ENCODE measurements around the gene GINS1.
A peak's percentile ranks its signal among the peaks of the same experiment; 100 is the strongest.
"Not testable (repeated sequence)": the region's sequence is repeated elsewhere in the genome, so short reads cannot be mapped to it uniquely, and the experiment has no call there.

The GINS1 gene

DNA sequence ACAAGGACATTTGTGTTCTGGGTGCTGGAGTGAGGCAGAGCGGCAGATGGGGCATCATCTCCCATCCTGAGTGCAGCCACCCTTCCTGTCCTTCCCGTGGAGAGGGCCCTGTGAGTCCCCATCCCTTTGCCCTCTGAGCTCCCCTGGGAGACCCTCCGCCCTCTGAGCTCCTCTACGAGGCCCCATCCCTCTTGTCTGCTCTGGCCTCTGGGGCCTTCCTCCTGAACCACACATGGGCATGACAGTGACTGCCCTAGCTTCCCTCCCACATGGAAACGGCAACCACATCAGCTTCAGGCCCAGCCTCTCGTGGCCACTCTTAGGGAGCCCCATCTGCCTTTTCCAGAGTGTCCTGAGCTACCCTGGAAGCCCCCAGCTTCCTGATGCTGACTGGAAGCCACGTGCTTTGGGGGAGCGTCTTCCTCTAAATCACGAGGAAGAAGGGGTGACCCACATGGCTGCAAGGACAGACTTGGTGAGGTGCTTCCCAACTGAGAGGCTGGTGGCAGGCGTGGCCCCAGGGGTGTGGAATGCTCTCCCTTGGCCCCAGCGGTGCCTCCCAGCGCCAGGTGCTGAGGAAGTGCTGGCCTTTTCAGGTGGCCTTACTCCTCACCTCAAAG is 52.6 kb downstream of the GINS1 start:
- H3K4me3 Mint-ChIP-seq, result no peak overlapping the region
- no peaks in the 10 kb centered on the region for H3K36me3 Mint-ChIP-seq
- DNase-seq (ENCODE audit: low spot score in 2 of 2) (no peak), ATAC-seq (no peak)
- H3K4me1 Mint-ChIP-seq, result no peaks in the 10 kb centered on the region
- no peak overlapping the region for H3K27ac Mint-ChIP-seq
- H3K9me3 Mint-ChIP-seq, result no peaks in the 10 kb centered on the region

DNA sequence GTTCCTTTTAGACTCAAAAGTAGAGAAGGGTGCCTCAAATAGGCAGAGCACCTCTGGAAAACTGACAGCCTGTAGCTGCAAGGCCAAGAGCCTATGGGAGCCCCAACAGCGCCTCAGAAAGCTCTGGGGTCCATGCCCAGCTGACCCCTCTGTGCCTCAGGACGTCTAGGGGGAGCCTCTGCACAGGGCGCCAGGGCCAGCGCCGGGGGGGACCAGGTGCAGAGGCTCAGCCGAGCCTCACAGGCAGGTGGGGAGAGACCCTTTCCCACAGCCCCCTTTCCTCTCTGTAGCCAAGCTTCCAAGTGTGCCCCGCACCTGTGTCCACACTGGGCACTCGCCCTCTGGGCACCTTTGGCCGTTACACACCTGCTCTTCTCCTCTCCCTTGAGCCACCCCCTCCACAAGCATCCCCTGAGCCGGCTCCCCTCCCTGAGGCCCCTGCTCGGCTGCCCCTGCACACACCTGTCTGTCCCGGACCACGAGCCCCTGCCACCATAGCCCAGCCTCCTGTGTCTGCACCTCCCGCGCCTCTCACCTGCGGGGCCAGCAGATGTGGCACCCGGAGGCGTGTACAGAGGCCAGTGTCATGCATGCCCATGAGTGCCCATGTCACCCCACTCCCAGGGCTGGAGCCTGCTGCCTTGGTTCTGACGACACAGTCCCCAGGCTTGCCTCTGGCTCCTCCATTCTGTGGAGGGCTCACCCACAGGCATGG is 53.2 kb downstream of the GINS1 start:
- H3K27ac Mint-ChIP-seq, result no peak overlapping the region
- no peaks in the 10 kb centered on the region for H3K9me3 Mint-ChIP-seq
- H3K36me3 Mint-ChIP-seq, result no peaks in the 10 kb centered on the region
- no peak overlapping the region for H3K4me3 Mint-ChIP-seq
- H3K4me1 Mint-ChIP-seq, result no peaks in the 10 kb centered on the region
- ATAC-seq, result no peak
- no peak for DNase-seq (ENCODE audit: low spot score in 2 of 2)

- no peak for DNase-seq (ENCODE audit: low spot score in 2 of 2)
- H3K4me1 Mint-ChIP-seq, result no peaks in the 10 kb centered on the region
- H3K4me3 Mint-ChIP-seq, result no peak overlapping the region
- ATAC-seq, result no peak
- no peaks in the 10 kb centered on the region for H3K36me3 Mint-ChIP-seq
- H3K27ac Mint-ChIP-seq, result no peak overlapping the region
- no peaks in the 10 kb centered on the region for H3K9me3 Mint-ChIP-seq
Observed at GRCh38 chr20:25461281-25461650, 53.8 kb downstream of the GINS1 start.

- Mint-ChIP-seq H3K4me3 (no peak overlapping the region), H3K9me3 (no peaks in the 10 kb centered on the region), H3K27ac (no peak overlapping the region), H3K4me1 (no peaks in the 10 kb centered on the region), H3K36me3 (no peaks in the 10 kb centered on the region)
- DNase-seq (ENCODE audit: low spot score in 2 of 2) (no peak), ATAC-seq (no peak)
Observed at GRCh38 chr20:25461786-25462545, 54.5 kb downstream of the GINS1 start.

DNA sequence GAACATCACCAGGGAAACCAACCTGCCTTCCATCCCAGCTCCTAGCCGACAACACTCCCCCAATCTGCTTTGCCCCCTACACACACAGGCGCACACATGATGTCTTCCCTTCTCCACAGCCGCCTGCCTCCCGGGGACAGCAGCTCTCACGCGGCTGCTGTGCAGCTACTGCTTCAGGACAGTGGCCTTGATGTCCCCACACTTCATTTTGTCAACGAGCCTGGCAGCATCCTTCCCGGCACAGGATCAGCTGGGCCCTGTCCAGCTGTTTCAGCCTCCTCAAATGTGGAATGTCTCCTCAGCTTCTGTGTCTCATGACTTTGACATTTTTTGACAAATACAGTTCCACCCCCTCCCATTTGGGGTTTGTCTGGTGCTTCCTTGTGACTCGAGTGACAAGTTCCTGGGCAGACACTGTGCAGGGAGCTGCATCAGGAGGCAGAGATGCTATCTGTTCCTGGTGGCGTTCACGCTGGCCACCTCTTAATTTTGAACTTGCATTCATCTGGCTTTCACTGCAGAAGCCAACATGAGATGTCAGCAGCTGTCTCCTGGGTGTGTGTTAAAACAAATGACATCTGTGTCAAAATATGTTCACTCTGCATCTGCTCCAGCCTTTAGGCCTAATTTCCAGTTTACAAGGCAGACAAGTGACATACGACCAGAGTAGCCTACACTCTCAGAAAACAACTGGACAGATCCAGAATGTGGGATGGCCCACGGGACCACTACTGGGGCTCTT is 57.2 kb downstream of the GINS1 start:
- DNase-seq (ENCODE audit: low spot score in 2 of 2) (no peak), ATAC-seq (no peak)
- no peak overlapping the region for H3K27ac Mint-ChIP-seq
- no peaks in the 10 kb centered on the region for H3K36me3 Mint-ChIP-seq
- H3K4me3 Mint-ChIP-seq, result no peak overlapping the region
- no peaks in the 10 kb centered on the region for H3K4me1 Mint-ChIP-seq
- H3K9me3 Mint-ChIP-seq, result no peaks in the 10 kb centered on the region

GRCh38 chr20:25465243-25466135 is 58.0 kb downstream of the GINS1 start:
- Mint-ChIP-seq H3K36me3 (no peaks in the 10 kb centered on the region), H3K4me1 (no peaks in the 10 kb centered on the region), H3K27ac (no peak overlapping the region)

DNA sequence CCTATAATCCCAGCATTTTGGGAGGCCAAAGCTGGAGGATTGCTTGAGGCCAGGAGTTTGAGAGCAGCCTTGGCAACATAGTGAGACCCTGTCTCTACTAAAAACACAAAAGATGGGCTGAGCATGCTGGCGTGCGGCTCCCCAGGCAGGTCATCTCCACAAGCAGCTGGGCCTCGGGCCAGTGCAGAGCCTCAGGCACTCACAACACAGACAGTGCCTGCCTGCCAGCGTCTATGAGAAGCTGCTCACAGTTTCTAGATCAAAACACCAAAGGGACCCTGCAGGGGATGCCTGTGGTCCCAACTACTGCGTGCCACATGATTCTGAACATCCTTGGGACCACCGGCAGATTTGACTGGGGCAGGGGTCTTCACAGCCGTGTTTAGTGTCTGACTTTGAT is 59.4 kb downstream of the GINS1 start:
- no peak for ATAC-seq
- Mint-ChIP-seq H3K9me3 (no peaks in the 10 kb centered on the region), H3K4me3 (no peak overlapping the region), H3K4me1 (no peaks in the 10 kb centered on the region), H3K27ac (no peak overlapping the region), H3K36me3 (no peaks in the 10 kb centered on the region)
- DNase-seq (ENCODE audit: low spot score in 2 of 2), result no peak

More at GRCh38 chr20:25465243-25466135, 58.0 kb downstream of the GINS1 start:
- no peak for ATAC-seq
- no peaks in the 10 kb centered on the region for H3K9me3 Mint-ChIP-seq
- DNase-seq (ENCODE audit: low spot score in 2 of 2), result no peak
- H3K4me3 Mint-ChIP-seq, result no peak overlapping the region

- no peaks in the 10 kb centered on the region for H3K9me3 Mint-ChIP-seq
- no peak overlapping the region for H3K27ac Mint-ChIP-seq
- H3K4me3 Mint-ChIP-seq, result no peak overlapping the region
Observed at GRCh38 chr20:25467441-25467840, 60.0 kb downstream of the GINS1 start.

GRCh38 chr20:25468126-25469075 is 60.9 kb downstream of the GINS1 start:
- Mint-ChIP-seq H3K27ac (no peak overlapping the region), H3K4me3 (no peak overlapping the region), H3K36me3 (no peaks in the 10 kb centered on the region), H3K9me3 (no peaks in the 10 kb centered on the region), H3K4me1 (no peaks in the 10 kb centered on the region)
- ATAC-seq (no peak), DNase-seq (ENCODE audit: low spot score in 2 of 2) (no peak)

More at GRCh38 chr20:25467441-25467840, 60.0 kb downstream of the GINS1 start:
- ATAC-seq (no peak), DNase-seq (ENCODE audit: low spot score in 2 of 2) (no peak)
- no peaks in the 10 kb centered on the region for H3K36me3 Mint-ChIP-seq
- no peaks in the 10 kb centered on the region for H3K4me1 Mint-ChIP-seq

DNA sequence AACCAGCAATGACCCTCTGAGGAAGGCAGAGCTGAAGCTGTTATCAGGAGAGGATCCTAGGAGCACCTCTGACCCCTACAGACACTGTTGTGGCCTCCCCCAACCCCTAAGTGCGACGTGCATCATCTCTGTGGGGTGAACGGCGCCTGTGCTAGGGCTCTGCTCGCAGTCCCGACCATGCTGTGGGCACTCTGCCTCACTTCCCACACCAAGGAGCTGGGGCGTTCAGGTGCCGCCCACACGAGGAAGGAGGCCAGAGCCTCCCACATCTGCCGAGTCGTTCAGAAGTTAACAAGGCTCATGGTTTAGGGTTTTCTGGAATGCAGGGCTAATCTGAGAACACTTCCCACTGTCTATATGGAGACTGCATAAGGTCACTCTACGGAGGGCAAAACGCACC is 62.1 kb downstream of the GINS1 start:
- Mint-ChIP-seq H3K9me3 (no peaks in the 10 kb centered on the region), H3K4me3 (no peak overlapping the region), H3K36me3 (no peaks in the 10 kb centered on the region), H3K4me1 (no peaks in the 10 kb centered on the region), H3K27ac (no peak overlapping the region)
- ATAC-seq (no peak), DNase-seq (ENCODE audit: low spot score in 2 of 2) (no peak)

- H3K4me3 Mint-ChIP-seq, result no peak overlapping the region
- H3K4me1 Mint-ChIP-seq, result no peaks in the 10 kb centered on the region
- DNase-seq (ENCODE audit: low spot score in 2 of 2) (no peak), ATAC-seq (peak; percentile 57)
- H3K27ac Mint-ChIP-seq, result no peak overlapping the region
- H3K9me3 Mint-ChIP-seq, result no peaks in the 10 kb centered on the region
- no peaks in the 10 kb centered on the region for H3K36me3 Mint-ChIP-seq
Observed at GRCh38 chr20:25470045-25470444, 62.6 kb downstream of the GINS1 start.

DNA sequence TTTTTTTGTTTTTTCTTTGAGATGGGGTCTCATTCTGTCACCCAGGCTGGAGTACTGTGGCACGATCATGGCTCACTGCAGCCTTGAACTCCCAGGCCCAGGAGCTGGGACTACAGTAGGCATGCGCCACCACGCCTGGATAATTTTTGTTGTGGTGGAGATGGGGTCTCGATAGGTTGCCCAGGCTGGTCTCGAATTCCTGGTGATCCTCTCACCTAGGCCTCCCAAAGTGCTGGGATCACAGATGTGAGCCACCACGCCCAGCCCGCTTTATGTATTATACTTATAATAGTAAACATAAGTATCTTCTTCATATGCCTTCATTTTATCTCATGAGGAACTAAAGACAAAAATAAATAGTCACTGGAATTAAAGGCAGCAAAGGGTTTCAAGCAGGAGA is 63.5 kb downstream of the GINS1 start:
- no peak for DNase-seq (ENCODE audit: low spot score in 2 of 2)
- no peak for ATAC-seq

GRCh38 chr20:25473297-25473696 is 65.8 kb downstream of the GINS1 start:
- not testable (repeated sequence) for H3K4me3 Mint-ChIP-seq; H3K27ac Mint-ChIP-seq; H3K9me3 Mint-ChIP-seq; H3K36me3 Mint-ChIP-seq; H3K4me1 Mint-ChIP-seq; ATAC-seq; DNase-seq (ENCODE audit: low spot score in 2 of 2)

More for the DNA sequence above, 63.5 kb downstream of the GINS1 start:
- Mint-ChIP-seq H3K36me3 (no peaks in the 10 kb centered on the region), H3K27ac (no peak overlapping the region), H3K4me1 (no peaks in the 10 kb centered on the region), H3K9me3 (no peaks in the 10 kb centered on the region), H3K4me3 (no peak overlapping the region)
